ENCODE results near the gene DLST.

DNA sequence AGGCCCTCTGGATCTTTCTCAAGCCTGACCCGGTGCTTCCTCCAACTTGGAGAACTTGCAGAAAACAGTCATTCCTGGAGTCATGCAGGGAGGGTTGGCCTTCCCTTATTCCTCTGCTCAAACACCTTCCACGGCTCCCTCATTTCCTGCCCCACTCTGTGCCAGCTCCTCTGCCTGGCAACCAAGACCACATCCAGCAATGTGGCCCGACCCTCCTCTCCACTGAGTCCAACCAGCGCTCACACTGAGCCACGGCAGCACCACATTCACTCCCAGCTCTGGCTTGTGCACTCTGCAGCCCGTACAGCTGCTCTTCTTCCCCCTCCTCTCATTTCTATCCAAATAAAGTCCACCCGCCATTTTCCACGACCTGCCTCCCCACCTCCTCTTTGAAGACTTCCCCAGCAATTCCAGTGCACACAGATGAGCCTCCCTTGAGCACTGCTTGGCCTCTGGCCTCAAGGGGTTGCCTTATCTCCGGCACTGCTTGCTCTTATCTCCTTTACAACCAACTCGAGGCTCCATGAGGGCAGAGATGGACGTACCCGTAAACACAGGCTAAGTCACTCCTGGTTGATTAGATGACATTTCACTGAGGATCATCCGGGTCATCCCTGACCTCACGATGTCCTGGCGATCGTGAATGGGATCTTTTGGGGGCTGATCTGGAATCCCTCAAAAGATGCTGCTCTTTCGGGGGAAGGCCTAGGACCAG lies 68.3 kb downstream of the DLST start:
- TF ChIP-seq, protein P1, sequence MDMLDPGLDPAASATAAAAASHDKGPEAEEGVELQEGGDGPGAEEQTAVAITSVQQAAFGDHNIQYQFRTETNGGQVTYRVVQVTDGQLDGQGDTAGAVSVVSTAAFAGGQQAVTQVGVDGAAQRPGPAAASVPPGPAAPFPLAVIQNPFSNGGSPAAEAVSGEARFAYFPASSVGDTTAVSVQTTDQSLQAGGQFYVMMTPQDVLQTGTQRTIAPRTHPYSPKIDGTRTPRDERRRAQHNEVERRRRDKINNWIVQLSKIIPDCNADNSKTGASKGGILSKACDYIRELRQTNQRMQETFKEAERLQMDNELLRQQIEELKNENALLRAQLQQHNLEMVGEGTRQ (IDR thresholded peaks at IDR 0.05), result no peak
- TF ChIP-seq CTCF (IDR thresholded peaks at IDR 0.05) (no peak), RAD21 (conservative IDR thresholded peaks at IDR 0.05 in 1 of 2, IDR thresholded peaks at IDR 0.05 in 1 of 2) (no peak), POLR2A (IDR thresholded peaks at IDR 0.05; ENCODE audit: low read length) (no peak), ZSCAN20 (CRISPR knock-in tag; IDR thresholded peaks at IDR 0.05) (no peak)
